ENCODE measurements around the gene TMEM203. TPM values are rescaled to one million over a fixed set of nuclear protein-coding genes. Genes with fewer than 3 reads are reported as not detected.
A peak's percentile ranks its signal among the peaks of the same experiment; 100 is the strongest.

The TMEM203 gene, protein sequence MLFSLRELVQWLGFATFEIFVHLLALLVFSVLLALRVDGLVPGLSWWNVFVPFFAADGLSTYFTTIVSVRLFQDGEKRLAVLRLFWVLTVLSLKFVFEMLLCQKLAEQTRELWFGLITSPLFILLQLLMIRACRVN
- 10 to 100 TPM; 23.1 to 47.9 (median 30.0) TPM for total RNA-seq

- H3K27ac ChIP-seq = peak within 1 kb of the TSS; percentile 64 to 89 (median 84)
- DNase-seq (ENCODE audit: low spot score in 2 of 2) = peak; percentile 80 to 89
- H3K4me1 ChIP-seq = peaks cover 6 to 60% (median 45%) of the 10 kb centered on the region in 4 donors
- H3K36me3 ChIP-seq = peaks cover 0 to 25% (median 0%) of the 10 kb centered on the region in 3 donors
- H3K27me3 ChIP-seq = no peaks in the 10 kb centered on the region
- H3K4me3 ChIP-seq = peak within 1 kb of the TSS; percentile 96 to 99 (median 96)
- WGBS, 2 donors = 0 to 1% methylated on average over 32 to 38 of the region's 98 CpGs
- H3K9me3 ChIP-seq = no peaks in the 10 kb centered on the region
- TF ChIP-seq POLR2A (IDR thresholded peaks at IDR 0.05) (peak; percentile 60 to 71), CTCF (IDR thresholded peaks at IDR 0.05) (no peak), EP300 (IDR thresholded peaks at IDR 0.05) (peak in 1 of 2 donors; percentile 96)
Measured at GRCh38 chr9:137205126-137206069, at the start of gene TMEM203, which contains the start of gene NDOR1. TMEM203 (minus strand) TSS chr9:137205648; CDS start chr9:137205414, 234 bp downstream. NDOR1 (plus strand) TSS chr9:137205700; CDS start chr9:137205778, 78 bp downstream.

DNA sequence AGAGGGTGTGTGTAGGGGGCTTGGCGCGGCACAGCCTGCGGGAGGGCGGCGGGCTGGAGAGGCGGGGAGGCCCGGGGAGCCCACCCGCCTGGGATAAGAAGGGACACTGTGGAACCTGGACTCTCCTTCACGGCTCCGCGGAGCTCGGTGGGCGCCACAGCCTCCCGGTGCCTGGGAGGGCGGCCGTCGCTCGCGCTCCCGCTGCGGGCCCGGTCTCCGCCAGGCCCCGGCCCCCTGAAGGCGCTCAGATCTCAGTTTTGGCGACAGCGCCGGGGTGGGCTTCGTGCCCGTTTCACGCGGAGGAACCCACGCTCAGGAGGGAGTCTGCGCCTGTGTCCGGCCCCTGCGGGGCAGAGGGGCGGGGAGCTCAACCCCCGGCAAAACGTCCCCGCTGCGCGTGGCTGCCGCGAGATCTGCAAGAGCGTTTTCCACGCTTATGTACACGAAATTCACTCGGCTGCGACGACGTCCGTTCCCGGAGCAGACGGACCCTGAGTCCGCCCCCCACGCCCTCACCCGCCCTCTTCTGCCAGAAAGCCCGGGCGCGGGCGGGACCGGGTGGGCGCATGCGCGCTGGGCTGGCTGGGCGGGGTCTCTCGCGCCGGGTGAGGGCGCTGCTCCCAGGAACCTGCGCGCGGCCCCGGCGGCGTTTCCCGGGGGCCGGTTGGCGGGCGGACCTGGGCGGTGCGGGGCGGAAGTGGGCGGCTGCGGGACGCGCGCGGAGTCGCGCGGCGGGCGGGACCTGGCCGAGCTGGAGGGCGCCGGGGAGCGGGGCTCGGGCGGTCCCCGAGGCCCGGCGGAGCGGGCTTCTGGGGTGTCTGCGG is 49.4 kb upstream of the TMEM203 start, which contains the start of gene NELFB:
TSS of gene NELFB (plus strand) at position 704 of the 824 bp plus-strand sequence.
- 1 to 3% methylated on average over 39 to 48 of the region's 105 CpGs for WGBS, 2 donors
- no peaks in the 10 kb centered on the region for H3K9me3 ChIP-seq
- peak; percentile 77 to 84 for DNase-seq (ENCODE audit: low spot score in 2 of 2)
- H3K27ac ChIP-seq = peak within 1 kb of the TSS; percentile 67 to 87 (median 86)
- H3K4me3 ChIP-seq = peak within 1 kb of the TSS; percentile 72 to 100 (median 98)
- peaks cover 0 to 31% (median 5%) of the 10 kb centered on the region in 3 donors for H3K36me3 ChIP-seq
- TF ChIP-seq EP300 (IDR thresholded peaks at IDR 0.05) (peak; percentile 37 to 65), POLR2A (IDR thresholded peaks at IDR 0.05) (peak in 1 of 2 donors; percentile 58), CTCF (IDR thresholded peaks at IDR 0.05) (peak in 3 of 5 experiments; percentile 9 to 59 (median 15))
- H3K27me3 ChIP-seq = no peaks in the 10 kb centered on the region
- peaks cover 0 to 38% (median 22%) of the 10 kb centered on the region in 4 donors for H3K4me1 ChIP-seq

GRCh38 chr9:137253717-137254623 is 48.5 kb upstream of the TMEM203 start:
- WGBS, 2 donors = 50 to 58% methylated on average over 16 to 18 of the region's 21 CpGs
- peak overlapping the region; percentile 72 to 100 (median 89) for H3K4me3 ChIP-seq
- DNase-seq (ENCODE audit: low spot score in 2 of 2) = no peak
- H3K9me3 ChIP-seq = no peaks in the 10 kb centered on the region
- TF ChIP-seq CTCF (IDR thresholded peaks at IDR 0.05) (no peak), POLR2A (IDR thresholded peaks at IDR 0.05) (no peak), EP300 (IDR thresholded peaks at IDR 0.05) (no peak)
- H3K27ac ChIP-seq = peak overlapping the region in 3 of 4 donors; percentile 84 to 87 (median 87)
- H3K27me3 ChIP-seq = no peaks in the 10 kb centered on the region
- H3K36me3 ChIP-seq = peaks cover 0 to 26% (median 5%) of the 10 kb centered on the region in 3 donors
- H3K4me1 ChIP-seq = peaks cover 0 to 38% (median 22%) of the 10 kb centered on the region in 4 donors

All from tibial nerve (tissue), 4 donors.